Right atrium auricular region (tissue), 2 donors: Measurements from ENCODE around the gene PDE10A. TPM values are rescaled to one million over a fixed set of nuclear protein-coding genes. Genes with fewer than 3 reads are reported as not detected.

ENCODE experiments used
- DNase-seq: peaks from one replicate; pipeline ENCODE4 v3.0.0-alpha.2; 2019; ENCODE audit warnings: low spot score
- H3K27ac ChIP-seq, 2 donors: fragments of 200-600 bp; sonication (generic); 1 replicate in 1 of 2; 2 replicates in 1 of 2; pipeline ENCODE4 v1.5.1; 2016 to 2019
- H3K27me3 ChIP-seq, 2 donors: fragments of 200-600 bp; sonication (generic); one replicate each; pipeline versions ENCODE4 v1.5.1 to v1.6.0; 2017 to 2019
- H3K36me3 ChIP-seq: fragments of 200-600 bp; sonication (generic); one replicate; pipeline ENCODE4 v1.5.1; 2016
- H3K4me1 ChIP-seq, 2 donors: fragments of 200-600 bp; sonication (generic); one replicate each; pipeline versions ENCODE4 v1.5.1 to v1.6.0; 2017 to 2019
- H3K4me3 ChIP-seq, 2 donors: fragments of 200-600 bp; sonication (generic); 1 replicate in 1 of 2; 2 replicates in 1 of 2; pipeline ENCODE4 v1.5.1; 2017 to 2019; ENCODE audit warnings: mild to moderate bottlenecking in 1 of 2, moderate library complexity in 1 of 2
- H3K9me3 ChIP-seq, 2 donors: fragments of 200-600 bp; sonication (generic); one replicate each; pipeline ENCODE4 v1.5.1; 2019
- total RNA-seq, 2 donors: library from RNA; depleted of rRNA; stranded (reverse); fragments of >200 nt; gene quantifications; one replicate each; pipeline ENCODE4 v1.1.0, GENCODE V29; 2016
- TF ChIP-seq, protein P1 (sequence below), 2 donors: fragments of 200-600 bp; sonication (generic); IDR thresholded peaks; one replicate each; pipeline ENCODE4 v1.5.1; 2019; ENCODE audit warnings: antibody characterized with exemption in 2 of 2

The PDE10A gene
- total RNA-seq, 2 donors from 2014 or later, result 3.6 to 4.3 TPM

DNA sequence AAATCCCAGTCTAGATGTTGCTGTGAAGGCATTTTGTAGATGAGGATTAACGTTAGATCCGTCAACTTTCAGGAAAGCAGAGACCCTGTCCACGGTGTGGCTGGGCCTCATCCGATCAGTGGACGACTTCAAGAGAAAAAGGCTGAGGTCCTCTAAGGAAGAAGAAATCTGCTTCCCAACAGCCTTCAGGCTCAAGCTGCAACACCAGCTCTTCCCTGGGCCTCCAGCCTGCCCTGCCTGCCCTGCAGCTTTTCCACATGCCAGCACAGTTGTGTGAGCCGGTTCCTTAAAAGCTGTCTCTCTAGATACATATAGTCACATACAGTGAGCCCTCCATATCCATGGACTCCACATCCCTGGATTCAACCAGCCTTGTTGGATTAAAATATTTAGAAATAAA, 14.1 kb upstream of the PDE10A start:
- H3K4me3 ChIP-seq, result no peak overlapping the region
- TF ChIP-seq, protein P1, sequence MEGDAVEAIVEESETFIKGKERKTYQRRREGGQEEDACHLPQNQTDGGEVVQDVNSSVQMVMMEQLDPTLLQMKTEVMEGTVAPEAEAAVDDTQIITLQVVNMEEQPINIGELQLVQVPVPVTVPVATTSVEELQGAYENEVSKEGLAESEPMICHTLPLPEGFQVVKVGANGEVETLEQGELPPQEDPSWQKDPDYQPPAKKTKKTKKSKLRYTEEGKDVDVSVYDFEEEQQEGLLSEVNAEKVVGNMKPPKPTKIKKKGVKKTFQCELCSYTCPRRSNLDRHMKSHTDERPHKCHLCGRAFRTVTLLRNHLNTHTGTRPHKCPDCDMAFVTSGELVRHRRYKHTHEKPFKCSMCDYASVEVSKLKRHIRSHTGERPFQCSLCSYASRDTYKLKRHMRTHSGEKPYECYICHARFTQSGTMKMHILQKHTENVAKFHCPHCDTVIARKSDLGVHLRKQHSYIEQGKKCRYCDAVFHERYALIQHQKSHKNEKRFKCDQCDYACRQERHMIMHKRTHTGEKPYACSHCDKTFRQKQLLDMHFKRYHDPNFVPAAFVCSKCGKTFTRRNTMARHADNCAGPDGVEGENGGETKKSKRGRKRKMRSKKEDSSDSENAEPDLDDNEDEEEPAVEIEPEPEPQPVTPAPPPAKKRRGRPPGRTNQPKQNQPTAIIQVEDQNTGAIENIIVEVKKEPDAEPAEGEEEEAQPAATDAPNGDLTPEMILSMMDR (IDR thresholded peaks at IDR 0.05), result no peak
- no peaks in the 10 kb centered on the region for H3K4me1 ChIP-seq
- no peaks in the 10 kb centered on the region for H3K27me3 ChIP-seq
- no peaks in the 10 kb centered on the region for H3K36me3 ChIP-seq
- no peak overlapping the region for H3K27ac ChIP-seq
- DNase-seq, result no peak
- H3K9me3 ChIP-seq, result no peaks in the 10 kb centered on the region

DNA sequence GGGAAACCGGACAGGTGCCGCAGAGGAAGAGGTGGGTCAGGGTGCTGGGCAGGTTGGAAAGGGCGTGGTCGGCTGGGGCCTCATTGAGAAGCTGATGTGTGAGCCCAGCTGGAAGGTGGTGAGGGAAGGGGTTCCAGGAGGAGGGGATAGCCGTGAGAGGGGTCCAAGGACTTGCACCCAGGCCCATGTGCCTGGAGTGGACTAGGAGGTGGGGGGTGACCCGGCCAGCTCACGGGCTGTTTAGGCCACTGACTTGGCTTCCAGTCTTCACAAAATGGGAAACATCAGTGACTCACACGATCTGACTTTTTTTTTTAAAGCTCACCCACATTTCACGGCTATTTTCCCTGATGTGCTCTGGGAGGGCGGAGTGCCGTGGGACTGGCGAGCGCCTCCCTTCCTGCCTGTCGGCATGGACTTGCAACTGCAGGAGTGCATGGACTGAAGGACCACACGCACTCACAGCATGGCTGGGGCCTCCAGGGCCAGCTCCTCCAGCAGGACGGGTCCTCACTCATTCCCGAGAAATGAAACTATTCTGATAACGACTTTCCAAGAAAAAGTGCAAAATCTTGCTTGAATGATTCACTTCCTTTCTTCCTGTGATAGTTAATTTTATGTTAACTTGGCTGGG, 13.5 kb upstream of the PDE10A start:
- no peak overlapping the region for H3K27ac ChIP-seq
- H3K36me3 ChIP-seq, result no peaks in the 10 kb centered on the region
- no peaks in the 10 kb centered on the region for H3K9me3 ChIP-seq
- TF ChIP-seq, protein P1 (IDR thresholded peaks at IDR 0.05), result peak; percentile 11 to 55
- H3K27me3 ChIP-seq, result no peaks in the 10 kb centered on the region
- H3K4me1 ChIP-seq, result no peaks in the 10 kb centered on the region
- no peak for DNase-seq
- no peak overlapping the region for H3K4me3 ChIP-seq

DNA sequence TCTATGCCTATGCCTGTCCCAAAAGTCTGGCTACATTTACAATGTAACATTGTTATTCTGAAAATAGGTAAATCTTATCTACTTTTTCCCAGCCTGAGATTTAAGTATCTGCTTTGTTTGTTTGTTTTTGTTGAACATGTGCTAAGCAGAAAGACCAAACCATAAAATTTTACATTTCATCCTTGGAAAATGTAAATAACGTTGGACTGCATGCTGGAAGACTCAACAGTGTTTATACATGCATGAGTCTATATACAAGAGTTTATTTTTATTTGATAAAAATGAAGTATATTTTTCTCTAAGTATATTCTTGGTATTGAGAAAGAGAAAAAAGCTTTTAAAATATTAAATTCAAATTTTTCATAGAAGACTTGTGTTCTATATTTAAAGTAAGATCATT, 12.1 kb upstream of the PDE10A start:
- no peaks in the 10 kb centered on the region for H3K9me3 ChIP-seq
- no peak overlapping the region for H3K4me3 ChIP-seq
- no peaks in the 10 kb centered on the region for H3K4me1 ChIP-seq
- TF ChIP-seq, protein P1 (IDR thresholded peaks at IDR 0.05), result no peak
- DNase-seq, result no peak
- H3K27ac ChIP-seq, result no peak overlapping the region
- no peaks in the 10 kb centered on the region for H3K27me3 ChIP-seq
- no peaks in the 10 kb centered on the region for H3K36me3 ChIP-seq

DNA sequence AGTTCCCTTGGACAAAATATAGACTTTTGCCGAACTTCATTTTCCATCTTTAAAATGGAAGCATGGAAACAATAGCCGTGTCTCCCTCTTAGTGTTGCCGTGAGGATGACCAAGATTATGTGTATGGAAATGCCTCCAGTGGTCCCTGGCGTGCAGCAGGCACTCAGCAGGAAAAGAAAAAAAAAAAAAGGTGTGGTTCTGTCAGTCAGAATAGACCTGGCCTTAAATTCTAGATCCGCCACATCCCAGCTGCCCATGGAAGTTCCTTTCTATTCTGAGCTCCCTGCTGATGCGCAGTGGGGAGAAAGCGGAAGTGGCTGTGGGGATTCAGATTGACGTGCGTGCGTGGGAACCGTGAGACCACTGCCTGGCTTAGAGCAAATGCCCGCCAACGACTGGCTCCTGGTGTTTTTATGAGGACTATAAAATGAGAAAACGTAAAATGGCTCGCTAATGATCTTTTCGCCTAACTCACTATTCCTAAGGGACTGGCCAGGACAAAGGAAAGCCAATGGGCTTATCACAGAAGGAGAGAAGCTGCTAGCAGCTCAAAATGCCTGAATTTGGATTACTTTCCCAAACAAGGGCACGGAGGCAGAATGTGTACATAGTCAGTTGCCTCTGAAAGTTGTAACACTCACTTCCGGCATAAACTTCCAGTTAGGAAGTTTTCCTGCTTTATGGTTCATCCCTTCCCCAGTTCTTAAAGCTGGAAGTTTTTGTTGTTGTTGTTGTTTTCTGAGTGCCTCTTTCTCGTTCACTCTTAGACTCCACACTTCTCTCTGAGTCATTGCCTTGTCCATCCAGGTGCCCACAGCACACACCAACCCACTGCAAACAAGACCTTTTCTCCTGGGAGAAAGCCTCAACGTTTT, 11.4 kb upstream of the PDE10A start:
- TF ChIP-seq, protein P1 (IDR thresholded peaks at IDR 0.05), result no peak
- H3K4me3 ChIP-seq, result no peak overlapping the region
- H3K4me1 ChIP-seq, result no peaks in the 10 kb centered on the region
- H3K27me3 ChIP-seq, result no peaks in the 10 kb centered on the region
- no peak overlapping the region for H3K27ac ChIP-seq
- no peaks in the 10 kb centered on the region for H3K36me3 ChIP-seq
- DNase-seq, result no peak
- H3K9me3 ChIP-seq, result no peaks in the 10 kb centered on the region

DNA sequence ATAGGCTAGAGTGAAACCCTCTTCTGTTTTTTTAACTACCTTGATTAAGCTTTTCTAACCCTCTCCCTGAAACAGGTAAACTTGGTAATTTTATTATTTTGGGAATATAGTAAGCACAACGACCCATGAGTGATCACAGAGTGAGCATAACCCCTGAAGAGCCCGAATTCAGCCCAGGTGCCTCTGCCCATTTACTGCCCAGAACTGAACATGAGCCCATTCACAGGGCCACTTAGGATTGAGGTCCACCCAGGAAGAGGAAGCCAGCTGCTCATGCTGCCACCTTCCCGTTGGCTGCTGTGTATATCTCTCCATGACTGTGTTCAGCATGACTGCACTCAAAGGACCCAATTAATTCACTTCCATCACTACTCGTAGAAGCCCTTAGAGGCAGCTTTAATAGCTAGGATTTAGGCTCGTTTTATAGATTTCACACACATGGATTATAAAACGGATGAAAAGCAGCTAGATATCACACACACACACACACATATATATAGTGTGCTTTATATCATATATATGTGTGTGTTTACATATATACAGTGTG, 8.3 kb upstream of the PDE10A start:
- no peak overlapping the region for H3K4me3 ChIP-seq
- no peak overlapping the region for H3K27ac ChIP-seq
- no peaks in the 10 kb centered on the region for H3K9me3 ChIP-seq
- H3K4me1 ChIP-seq, result no peaks in the 10 kb centered on the region
- TF ChIP-seq, protein P1 (IDR thresholded peaks at IDR 0.05), result no peak
- H3K36me3 ChIP-seq, result no peaks in the 10 kb centered on the region
- H3K27me3 ChIP-seq, result peaks cover 2 to 6% of the 10 kb centered on the region in 2 donors
- no peak for DNase-seq
